IMR-90 (cell line): ENCODE measurements around the gene HOXC10. TPM values are rescaled to one million over a fixed set of nuclear protein-coding genes. Genes with fewer than 3 reads are reported as not detected.

Source experiments
- ATAC-seq: fragments of 200-7000 bp; cut with Tn5 transposase; 2 replicates; pipeline ENCODE4 v1.9.1; 2020; ENCODE audit warnings: low read depth, mild to moderate bottlenecking, moderate library complexity
- BruUV-seq: library from RNA; stranded (reverse); fragments of 400-500 nt; replicated peaks from 2 replicates; lab custom pipeline; 2021; lab: Mats Ljungman, UMichigan
- CTCF ChIA-PET: fragments of 300-600 bp; formaldehyde crosslinking; extraction: SDS; loops from one replicate; lab custom pipeline; 2021; ENCODE audit warnings: antibody characterized with exemption; lab: Yijun Ruan, JAX
- POLR2A ChIA-PET: fragments of 300-600 bp; sonication (Branson Sonifier 250); formaldehyde crosslinking; loops from one replicate; lab custom pipeline; 2022; ENCODE audit warnings: antibody characterized with exemption; ENCODE audit not compliant: unreplicated experiment; lab: Charles Lee
- DNase-seq: peaks from one replicate; pipeline ENCODE4 v3.0.0; 2013
- H2AFZ ChIP-seq: replicated peaks from 2 replicates; pipeline ENCODE3; 2013; ENCODE audit warnings: low read length, mild to moderate bottlenecking; ENCODE audit not compliant: poor library complexity
- H2AK5ac ChIP-seq: 2 replicates; pipeline ENCODE4 v1.6.1; 2013; ENCODE audit warnings: low read depth, low read length, inconsistent platforms
- H2AK9ac ChIP-seq: replicated peaks from 2 replicates; pipeline ENCODE3; 2013; ENCODE audit warnings: mild to moderate bottlenecking, low read depth, low read length, moderate library complexity; ENCODE audit not compliant: poor library complexity
- H2BK120ac ChIP-seq: 2 replicates; pipeline ENCODE4 v1.6.1; 2013; ENCODE audit warnings: low read depth, low read length, inconsistent platforms
- H2BK15ac ChIP-seq: 3 replicates; pipeline ENCODE4 v1.6.1; 2013; ENCODE audit warnings: low read depth, low read length, inconsistent platforms
- H2BK20ac ChIP-seq: 2 replicates; pipeline ENCODE4 v1.6.1; 2013; ENCODE audit warnings: low read depth, mild to moderate bottlenecking, inconsistent platforms, low read length, moderate library complexity
- H2BK5ac ChIP-seq: 2 replicates; pipeline ENCODE4 v1.6.1; 2013; ENCODE audit warnings: mild to moderate bottlenecking, low read depth, low read length, inconsistent platforms; ENCODE audit not compliant: poor library complexity, severe bottlenecking
- H3K14ac ChIP-seq: replicated peaks from 2 replicates; pipeline ENCODE4 v1.6.1; 2013; ENCODE audit warnings: low read depth, low read length, inconsistent platforms
- H3K18ac ChIP-seq: 2 replicates; pipeline ENCODE4 v1.6.1; 2013; ENCODE audit warnings: low read depth, low read length, control low read depth
- H3K23ac ChIP-seq: 2 replicates; pipeline ENCODE4 v1.6.1; 2013; ENCODE audit warnings: low read depth, low read length, inconsistent platforms
- H3K27ac ChIP-seq: 2 replicates; pipeline ENCODE4 v1.5.1; 2013; ENCODE audit warnings: mild to moderate bottlenecking, control low read depth, low read length; ENCODE audit not compliant: insufficient read depth
- H3K27me3 ChIP-seq: 2 replicates; pipeline ENCODE4 v1.6.1; 2013; ENCODE audit warnings: low read length; ENCODE audit not compliant: control insufficient read depth, insufficient read depth
- H3K36me3 ChIP-seq: 2 replicates; pipeline ENCODE4 v1.6.1; 2013; ENCODE audit warnings: low read length, mixed read lengths; ENCODE audit not compliant: control insufficient read depth, insufficient read depth
- H3K4ac ChIP-seq: 2 replicates; pipeline ENCODE4 v1.6.1; 2013; ENCODE audit warnings: low read depth, low read length, inconsistent platforms
- H3K4me1 ChIP-seq: 2 replicates; pipeline ENCODE4 v1.6.1; 2013; ENCODE audit warnings: low read length, mixed read lengths; ENCODE audit not compliant: control insufficient read depth, insufficient read depth
- H3K4me2 ChIP-seq: 2 replicates; pipeline ENCODE4 v1.6.1; 2013; ENCODE audit warnings: low read depth, mild to moderate bottlenecking, control low read depth, low read length, moderate library complexity
- H3K4me3 ChIP-seq: 2 replicates; pipeline ENCODE4 v1.5.1; 2013; ENCODE audit warnings: low read depth, mild to moderate bottlenecking, control low read depth, low read length, moderate library complexity; ENCODE audit not compliant: insufficient read depth
- H3K56ac ChIP-seq: 2 replicates; pipeline ENCODE4 v1.6.1; 2013; ENCODE audit warnings: low read length, inconsistent platforms; ENCODE audit not compliant: insufficient read depth; ENCODE audit errors: extremely low read depth
- H3K79me1 ChIP-seq, 2 experiments: 2 replicates each; pipeline ENCODE4 v1.6.1; 2013; ENCODE audit warnings: low read length in 2 of 2, inconsistent platforms in 1 of 2, low read depth in 1 of 2
- H3K9ac ChIP-seq: 2 replicates; pipeline ENCODE4 v1.6.1; 2013; ENCODE audit warnings: low read depth, low read length, control low read depth
- H3K9me1 ChIP-seq: 2 replicates; pipeline ENCODE4 v1.6.1; 2013; ENCODE audit warnings: low read length, inconsistent platforms; ENCODE audit not compliant: insufficient read depth
- H3K9me3 ChIP-seq: 2 replicates; pipeline ENCODE4 v1.6.1; 2013; ENCODE audit warnings: low read length; ENCODE audit not compliant: control insufficient read depth, insufficient read depth
- H4K20me1 ChIP-seq: 2 replicates; pipeline ENCODE4 v1.6.1; 2013; ENCODE audit warnings: low read length, inconsistent platforms; ENCODE audit not compliant: insufficient read depth
- H4K5ac ChIP-seq: 2 replicates; pipeline ENCODE4 v1.6.1; 2013; ENCODE audit warnings: mild to moderate bottlenecking, low read depth, low read length, control low read depth
- H4K8ac ChIP-seq, 2 experiments: 2 replicates each; pipeline ENCODE4 v1.6.1; 2013; ENCODE audit warnings: low read depth in 2 of 2, low read length in 2 of 2, control low read depth in 1 of 2, inconsistent platforms in 1 of 2
- H4K91ac ChIP-seq: 2 replicates; pipeline ENCODE4 v1.6.1; 2013; ENCODE audit warnings: low read depth, low read length, inconsistent platforms; ENCODE audit not compliant: insufficient read depth
- BHLHE40 ChIP-seq: fragments of 150-350 bp; IDR thresholded peaks from 2 replicates; pipeline ENCODE4 v1.6.1; 2016; ENCODE audit warnings: mild to moderate bottlenecking, low read depth, low read length
- CEBPB ChIP-seq: IDR thresholded peaks from 2 replicates; pipeline ENCODE4 v1.6.1; 2012; ENCODE audit warnings: low read depth, low read length, improper control_type of control experiment
- CHD1 ChIP-seq: IDR thresholded peaks from 2 replicates; pipeline ENCODE4 v1.6.1; 2012; ENCODE audit warnings: low read depth, low read length, improper control_type of control experiment
- FOS ChIP-seq: fragments of 150-350 bp; IDR thresholded peaks from 2 replicates; pipeline ENCODE4 v1.6.1; 2016; ENCODE audit warnings: low read depth, low read length
- MAFK ChIP-seq: IDR thresholded peaks from 2 replicates; pipeline ENCODE4 v1.6.1; 2012; ENCODE audit warnings: low read depth, low read length, improper control_type of control experiment
- MAZ ChIP-seq: IDR thresholded peaks from 2 replicates; pipeline ENCODE4 v1.6.1; 2012; ENCODE audit warnings: low read depth, mild to moderate bottlenecking, low read length, improper control_type of control experiment, moderate library complexity, borderline replicate concordance
- MXI1 ChIP-seq: IDR thresholded peaks from 2 replicates; pipeline ENCODE4 v1.6.1; 2012; ENCODE audit warnings: low read depth, mild to moderate bottlenecking, low read length, moderate library complexity, borderline replicate concordance
- NFE2L2 ChIP-seq: fragments of 150-350 bp; IDR thresholded peaks from 2 replicates; pipeline ENCODE4 v1.6.1; 2016; ENCODE audit warnings: low read depth, mild to moderate bottlenecking, low read length
- POLR2A ChIP-seq: IDR thresholded peaks from 2 replicates; pipeline ENCODE4 v1.6.1; 2012; ENCODE audit warnings: mild to moderate bottlenecking, low read depth, low read length
- RAD21 ChIP-seq: IDR thresholded peaks from 2 replicates; pipeline ENCODE4 v1.6.1; 2012; ENCODE audit warnings: low read length, improper control_type of control experiment
- RFX5 ChIP-seq: IDR thresholded peaks from 2 replicates; pipeline ENCODE4 v1.8.0; 2012; ENCODE audit warnings: low read depth, mild to moderate bottlenecking, low read length, moderate library complexity
- SMC3 ChIP-seq: fragments of 150-350 bp; IDR thresholded peaks from 2 replicates; pipeline ENCODE4 v1.6.1; 2016; ENCODE audit warnings: low read depth, mild to moderate bottlenecking, antibody characterized with exemption, low read length, moderate library complexity
- WGBS, 2 experiments: methylation state at CpG; one replicate each; pipeline versions ENCODE4 v1.1.5 to v1.1.7; 2013; ENCODE audit warnings: missing lambda C conversion rate in 2 of 2; ENCODE audit not compliant: insufficient read length in 1 of 2; ENCODE audit errors: extremely low coverage in 2 of 2; 5-methylcytosine and 5-hydroxymethylcytosine counted together
- dilution Hi-C: fragments of 300-500 bp; cut with HindIII; formaldehyde crosslinking; loops from one replicate; pipeline ENCODE4 v1.14.3; 2018; ENCODE audit warnings: low sequenced_read_pairs; ENCODE audit not compliant: unreplicated experiment
- in situ Hi-C: fragments of 300-500 bp; cut with MboI; formaldehyde crosslinking; loops from 3 replicates; pipeline ENCODE4 v1.14.3; 2019; ENCODE audit warnings: low sequenced_read_pairs, inconsistent platforms, mixed read lengths
- intact Hi-C: fragments of 100-400 bp; cut with micrococcal nuclease; formaldehyde crosslinking; loops from 2 replicates; pipeline ENCODE4 v1.10.0; 2022
- polyA plus RNA-seq, 3 experiments: library from polyadenylated mRNA; depleted of rRNA; stranded (reverse); fragments of >200 nt; gene quantifications; 2 replicates each; pipeline ENCODE4 v1.2.3, GENCODE V29; 2012; ENCODE audit warnings: low replicate concordance in 1 of 3
- total RNA-seq: library from RNA; depleted of rRNA; stranded (reverse); fragments of >200 nt; gene quantifications from 2 replicates; pipeline ENCODE4 v1.2.3, GENCODE V29; 2012
- TF ChIP-seq, protein P1 (sequence below): fragments of 150-350 bp; IDR thresholded peaks from 2 replicates; pipeline ENCODE4 v1.6.1; 2016; ENCODE audit warnings: low read depth, mild to moderate bottlenecking, low read length, moderate library complexity, borderline replicate concordance
- TF ChIP-seq, protein P2 (sequence below): fragments of 150-350 bp; IDR thresholded peaks from 2 replicates; pipeline ENCODE4 v1.6.1; 2017; ENCODE audit warnings: mild to moderate bottlenecking, antibody characterized with exemption, low read length, low read depth
- TF ChIP-seq, protein P3 (sequence below): conservative IDR thresholded peaks from 2 replicates; pipeline ENCODE4 v1.5.1; 2012; ENCODE audit warnings: mild to moderate bottlenecking, low read depth, low read length, improper control_type of control experiment

HOXC10 gene
- total and polyA plus RNA-seq, 2 of the 4 experiments (the other 2 are of a cell fraction): 0.15 TPM; not detected in 1

GRCh38 chr12:54030442-54030801 is 45.5 kb downstream of the HOXC10 start:
- TF ChIP-seq, protein P1, sequence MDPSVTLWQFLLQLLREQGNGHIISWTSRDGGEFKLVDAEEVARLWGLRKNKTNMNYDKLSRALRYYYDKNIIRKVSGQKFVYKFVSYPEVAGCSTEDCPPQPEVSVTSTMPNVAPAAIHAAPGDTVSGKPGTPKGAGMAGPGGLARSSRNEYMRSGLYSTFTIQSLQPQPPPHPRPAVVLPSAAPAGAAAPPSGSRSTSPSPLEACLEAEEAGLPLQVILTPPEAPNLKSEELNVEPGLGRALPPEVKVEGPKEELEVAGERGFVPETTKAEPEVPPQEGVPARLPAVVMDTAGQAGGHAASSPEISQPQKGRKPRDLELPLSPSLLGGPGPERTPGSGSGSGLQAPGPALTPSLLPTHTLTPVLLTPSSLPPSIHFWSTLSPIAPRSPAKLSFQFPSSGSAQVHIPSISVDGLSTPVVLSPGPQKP: no peak
- TF ChIP-seq NFE2L2: no peak
- no peak for TF ChIP-seq BHLHE40
- TF ChIP-seq, protein P2, sequence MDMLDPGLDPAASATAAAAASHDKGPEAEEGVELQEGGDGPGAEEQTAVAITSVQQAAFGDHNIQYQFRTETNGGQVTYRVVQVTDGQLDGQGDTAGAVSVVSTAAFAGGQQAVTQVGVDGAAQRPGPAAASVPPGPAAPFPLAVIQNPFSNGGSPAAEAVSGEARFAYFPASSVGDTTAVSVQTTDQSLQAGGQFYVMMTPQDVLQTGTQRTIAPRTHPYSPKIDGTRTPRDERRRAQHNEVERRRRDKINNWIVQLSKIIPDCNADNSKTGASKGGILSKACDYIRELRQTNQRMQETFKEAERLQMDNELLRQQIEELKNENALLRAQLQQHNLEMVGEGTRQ: no peak
- no peak for TF ChIP-seq SMC3
- no peak for TF ChIP-seq RFX5
- no peak for TF ChIP-seq POLR2A
- no peak for TF ChIP-seq MAZ
- TF ChIP-seq FOS: no peak
- no peak for TF ChIP-seq RAD21
- TF ChIP-seq CHD1: no peak
- TF ChIP-seq MXI1: no peak
- TF ChIP-seq, protein P3, sequence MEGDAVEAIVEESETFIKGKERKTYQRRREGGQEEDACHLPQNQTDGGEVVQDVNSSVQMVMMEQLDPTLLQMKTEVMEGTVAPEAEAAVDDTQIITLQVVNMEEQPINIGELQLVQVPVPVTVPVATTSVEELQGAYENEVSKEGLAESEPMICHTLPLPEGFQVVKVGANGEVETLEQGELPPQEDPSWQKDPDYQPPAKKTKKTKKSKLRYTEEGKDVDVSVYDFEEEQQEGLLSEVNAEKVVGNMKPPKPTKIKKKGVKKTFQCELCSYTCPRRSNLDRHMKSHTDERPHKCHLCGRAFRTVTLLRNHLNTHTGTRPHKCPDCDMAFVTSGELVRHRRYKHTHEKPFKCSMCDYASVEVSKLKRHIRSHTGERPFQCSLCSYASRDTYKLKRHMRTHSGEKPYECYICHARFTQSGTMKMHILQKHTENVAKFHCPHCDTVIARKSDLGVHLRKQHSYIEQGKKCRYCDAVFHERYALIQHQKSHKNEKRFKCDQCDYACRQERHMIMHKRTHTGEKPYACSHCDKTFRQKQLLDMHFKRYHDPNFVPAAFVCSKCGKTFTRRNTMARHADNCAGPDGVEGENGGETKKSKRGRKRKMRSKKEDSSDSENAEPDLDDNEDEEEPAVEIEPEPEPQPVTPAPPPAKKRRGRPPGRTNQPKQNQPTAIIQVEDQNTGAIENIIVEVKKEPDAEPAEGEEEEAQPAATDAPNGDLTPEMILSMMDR: no peak
- TF ChIP-seq CEBPB: no peak
- TF ChIP-seq MAFK: no peak
- dilution Hi-C loops: no loop called here
- Histone ChIP-seq H2BK20ac (no peak overlapping the region), H3K4me1 (no peaks in the 10 kb centered on the region), H3K4me3 (no peak overlapping the region), H3K79me1 (no peaks in the 10 kb centered on the region), H2BK120ac (no peak overlapping the region), H3K36me3 (no peaks in the 10 kb centered on the region), H3K4ac (no peak overlapping the region), H2AFZ (no peak overlapping the region), H3K27ac (no peak overlapping the region), H3K9me1 (no peaks in the 10 kb centered on the region), H4K91ac (no peak overlapping the region), H3K14ac (no peak overlapping the region), H2AK5ac (no peak overlapping the region), H4K5ac (no peak overlapping the region), H3K9me3 (peaks cover 11% of the 10 kb centered on the region), H3K4me2 (no peak overlapping the region), H3K9ac (no peak overlapping the region), H2AK9ac (no peak overlapping the region), H3K18ac (no peak overlapping the region), H3K27me3 (peaks cover 86% of the 10 kb centered on the region), H2BK5ac (no peak overlapping the region), H3K23ac (no peak overlapping the region), H4K8ac (no peak overlapping the region), H3K56ac (no peak overlapping the region), H4K20me1 (no peaks in the 10 kb centered on the region), H2BK15ac (no peak overlapping the region)
- ATAC-seq (no peak), DNase-seq (no peak)
- in situ Hi-C loops: no loop called here
- intact Hi-C loops: no loop called here
- ChIA-PET CTCF (no interaction called here), POLR2A (no interaction called here)
- no CpG with 5 or more reads among the region's 7 CpGs for WGBS, 2 experiments
- no TSS peak for BruUV-seq
